Activated naive CD8-positive, alpha-beta T cell treated with anti-CD3 and anti-CD28 coated beads, Interleukin-2, amount 10 ng/mL, durations not matched to agents 7 days and 5 days (primary cell): ENCODE results near the gene TTC19. TPM values are rescaled to one million over a fixed set of nuclear protein-coding genes. Genes with fewer than 3 reads are reported as not detected.
A peak's percentile ranks its signal among the peaks of the same experiment; 100 is the strongest.

Source experiments
- ATAC-seq: fragments of 150-1000 bp; cut with Tn5 transposase; one replicate; pipeline ENCODE4 v1.10.0; 2021; ENCODE audit warnings: low read depth, moderate library complexity
- POLR2A ChIA-PET: fragments of 350-600 bp; sonication (Branson Sonifier 250); formaldehyde crosslinking; loops from one replicate; lab custom pipeline; 2021; ENCODE audit warnings: antibody characterized with exemption; lab: Charles Lee
- DNase-seq: peaks from one replicate; pipeline ENCODE4 v3.0.0; 2021
- H3K27ac Mint-ChIP-seq: one replicate; pipeline ENCODE4 v1.8.0; 2022; ENCODE audit warnings: mild to moderate bottlenecking, mixed read lengths
- H3K27me3 Mint-ChIP-seq: one replicate; pipeline ENCODE4 v1.8.0; 2022; ENCODE audit warnings: mild to moderate bottlenecking, moderate library complexity, mixed read lengths
- H3K36me3 Mint-ChIP-seq: one replicate; pipeline ENCODE4 v1.8.0; 2021; ENCODE audit warnings: mild to moderate bottlenecking, mixed read lengths
- H3K4me1 Mint-ChIP-seq: one replicate; pipeline ENCODE4 v1.8.0; 2021; ENCODE audit warnings: mixed read lengths
- H3K4me3 Mint-ChIP-seq: one replicate; pipeline ENCODE4 v1.8.0; 2022; ENCODE audit warnings: mild to moderate bottlenecking, moderate library complexity, mixed read lengths
- H3K9me3 Mint-ChIP-seq: one replicate; pipeline ENCODE4 v1.8.0; 2021; ENCODE audit warnings: mixed read lengths
- total RNA-seq, 2 experiments: library from RNA; stranded (reverse); gene quantifications; one replicate each; pipeline ENCODE4 v1.2.3, GENCODE V29; 2021

TTC19 gene, protein sequence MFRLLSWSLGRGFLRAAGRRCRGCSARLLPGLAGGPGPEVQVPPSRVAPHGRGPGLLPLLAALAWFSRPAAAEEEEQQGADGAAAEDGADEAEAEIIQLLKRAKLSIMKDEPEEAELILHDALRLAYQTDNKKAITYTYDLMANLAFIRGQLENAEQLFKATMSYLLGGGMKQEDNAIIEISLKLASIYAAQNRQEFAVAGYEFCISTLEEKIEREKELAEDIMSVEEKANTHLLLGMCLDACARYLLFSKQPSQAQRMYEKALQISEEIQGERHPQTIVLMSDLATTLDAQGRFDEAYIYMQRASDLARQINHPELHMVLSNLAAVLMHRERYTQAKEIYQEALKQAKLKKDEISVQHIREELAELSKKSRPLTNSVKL
- 10 to 100 TPM; 32.5 to 36.7 TPM for total RNA-seq

DNA sequence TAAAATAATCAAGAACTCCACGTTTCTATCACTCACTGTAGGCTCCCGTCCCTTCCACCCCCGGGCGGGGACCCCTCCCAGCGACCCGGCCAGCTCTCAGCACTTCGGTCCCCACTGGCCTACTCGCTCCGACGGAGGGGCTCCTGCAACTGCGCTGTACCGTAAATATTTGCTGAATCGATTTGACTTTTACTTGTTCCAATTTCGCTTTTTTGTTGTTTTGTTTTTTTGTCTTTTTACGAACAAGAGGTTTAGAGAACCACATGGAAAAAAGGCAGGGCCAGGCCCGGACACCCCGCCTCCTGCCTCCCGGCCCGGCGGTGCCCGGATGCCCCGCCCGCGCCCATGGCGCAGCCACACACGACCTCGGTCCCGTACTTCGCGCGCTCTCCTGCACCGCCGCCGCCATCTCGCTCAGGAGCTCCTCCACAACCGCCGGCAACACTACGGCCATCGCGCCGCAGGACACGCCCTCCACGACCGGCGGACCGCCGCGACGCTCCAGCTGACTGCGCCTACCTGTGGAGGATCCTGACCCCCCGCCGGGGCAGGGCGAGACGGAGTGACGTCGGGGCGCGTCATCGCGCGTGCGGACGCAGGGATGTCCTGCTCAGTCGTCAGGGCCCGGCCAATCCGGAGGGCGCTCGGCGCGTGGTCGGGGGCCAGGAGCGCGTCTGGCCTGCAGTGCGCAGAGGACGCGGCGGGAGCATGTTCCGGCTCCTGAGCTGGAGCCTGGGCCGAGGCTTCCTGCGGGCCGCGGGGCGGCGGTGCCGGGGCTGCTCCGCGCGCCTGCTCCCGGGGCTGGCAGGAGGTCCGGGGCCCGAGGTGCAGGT lies at the start of gene TTC19, which contains the start of gene ZSWIM7:
Gene TTC19 (plus strand): TSS at position 684 of the 833 bp plus-strand sequence. CDS start 25 bp downstream, at position 709.
Gene ZSWIM7 (minus strand): TSS at position 564 of the 833 bp plus-strand sequence. CDS start 110 bp downstream, at position 454.
- Mint-ChIP-seq H3K4me3 (peak within 1 kb of the TSS; percentile 97), H3K36me3 (peaks cover 35% of the 10 kb centered on the region)
- peak; percentile 97 for DNase-seq

DNA sequence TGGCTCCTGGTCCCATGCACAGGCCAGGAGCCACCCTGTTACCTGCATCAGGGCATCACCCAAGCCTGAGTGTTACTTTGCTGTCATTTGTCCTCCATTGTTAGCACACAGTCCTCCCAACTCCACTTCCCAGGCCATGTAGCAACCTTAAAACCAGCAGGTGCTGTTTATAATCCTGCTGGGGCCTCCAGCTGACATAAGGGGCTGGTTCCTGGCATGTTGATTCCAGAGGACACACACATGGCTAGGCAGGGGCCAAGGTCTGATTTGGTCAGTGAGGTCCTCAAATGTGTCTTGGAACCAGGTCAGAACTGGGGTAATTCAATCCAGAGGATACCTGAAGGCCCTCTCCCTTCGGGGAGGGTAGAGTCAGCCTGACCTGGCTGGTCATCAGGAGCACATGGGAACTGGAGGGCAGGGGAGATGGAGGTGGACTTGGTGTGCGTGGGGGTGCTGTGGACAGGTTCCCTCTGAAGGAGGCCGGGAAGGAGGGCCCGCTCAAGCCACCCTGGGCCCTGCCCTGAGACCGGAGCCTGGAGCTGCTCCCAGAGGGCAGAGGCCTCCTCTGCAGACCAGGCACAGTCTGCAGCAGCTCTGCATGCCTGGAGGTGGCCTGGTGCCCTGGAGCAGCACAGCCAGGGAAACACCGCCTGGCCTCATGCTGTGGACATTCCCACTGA lies 48.1 kb upstream of the TTC19 start:
- DNase-seq (no peak), ATAC-seq (no peak)
- POLR2A ChIA-PET = no interaction called here
- peaks cover 7% of the 10 kb centered on the region for H3K36me3 Mint-ChIP-seq
- H3K4me3 Mint-ChIP-seq = no peak overlapping the region
- H3K27me3 Mint-ChIP-seq = no peaks in the 10 kb centered on the region
- H3K4me1 Mint-ChIP-seq = peaks cover 12% of the 10 kb centered on the region
- no peaks in the 10 kb centered on the region for H3K9me3 Mint-ChIP-seq
- no peak overlapping the region for H3K27ac Mint-ChIP-seq

More for the DNA sequence above, at the start of gene TTC19, which contains the start of gene ZSWIM7:
- POLR2A ChIA-PET = interaction anchor here (0.6 to 4.7 kb wide), 11 partner anchors 12 to 417 kb away, joined by 3 to 37 read pairs (median 4); partner anchors contain the start of genes ADORA2B, NCOR1 and PIGL
- peaks cover 26% of the 10 kb centered on the region for H3K4me1 Mint-ChIP-seq
- H3K27me3 Mint-ChIP-seq = no peaks in the 10 kb centered on the region
- peak within 1 kb of the TSS; percentile 99 for H3K27ac Mint-ChIP-seq
- peak; percentile 92 for ATAC-seq
- no peaks in the 10 kb centered on the region for H3K9me3 Mint-ChIP-seq

DNA sequence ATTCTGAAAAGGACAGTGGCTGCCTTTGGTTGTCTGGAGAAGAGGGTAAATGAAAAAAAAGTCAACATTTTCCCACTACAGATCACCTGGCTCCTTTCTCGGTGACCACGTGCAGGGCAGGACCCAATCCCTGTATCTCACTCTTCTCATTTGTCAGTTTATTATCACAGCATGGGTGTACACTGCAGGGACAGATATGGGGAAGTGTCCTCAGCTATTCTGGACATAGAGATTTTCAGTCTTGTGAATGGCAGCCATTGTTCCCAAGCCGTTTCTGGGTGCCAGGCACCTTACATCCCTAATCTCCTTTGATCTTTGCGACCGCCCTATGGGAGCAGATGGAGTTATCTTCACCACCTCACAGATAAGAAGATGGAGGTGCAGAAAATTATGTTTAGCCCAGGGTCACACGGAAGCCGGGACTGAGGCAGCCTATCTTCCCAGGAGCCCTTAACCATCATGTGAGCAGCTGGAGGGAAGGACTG lies 47.5 kb upstream of the TTC19 start:
- no peak overlapping the region for H3K4me3 Mint-ChIP-seq
- no peak for ATAC-seq

DNA sequence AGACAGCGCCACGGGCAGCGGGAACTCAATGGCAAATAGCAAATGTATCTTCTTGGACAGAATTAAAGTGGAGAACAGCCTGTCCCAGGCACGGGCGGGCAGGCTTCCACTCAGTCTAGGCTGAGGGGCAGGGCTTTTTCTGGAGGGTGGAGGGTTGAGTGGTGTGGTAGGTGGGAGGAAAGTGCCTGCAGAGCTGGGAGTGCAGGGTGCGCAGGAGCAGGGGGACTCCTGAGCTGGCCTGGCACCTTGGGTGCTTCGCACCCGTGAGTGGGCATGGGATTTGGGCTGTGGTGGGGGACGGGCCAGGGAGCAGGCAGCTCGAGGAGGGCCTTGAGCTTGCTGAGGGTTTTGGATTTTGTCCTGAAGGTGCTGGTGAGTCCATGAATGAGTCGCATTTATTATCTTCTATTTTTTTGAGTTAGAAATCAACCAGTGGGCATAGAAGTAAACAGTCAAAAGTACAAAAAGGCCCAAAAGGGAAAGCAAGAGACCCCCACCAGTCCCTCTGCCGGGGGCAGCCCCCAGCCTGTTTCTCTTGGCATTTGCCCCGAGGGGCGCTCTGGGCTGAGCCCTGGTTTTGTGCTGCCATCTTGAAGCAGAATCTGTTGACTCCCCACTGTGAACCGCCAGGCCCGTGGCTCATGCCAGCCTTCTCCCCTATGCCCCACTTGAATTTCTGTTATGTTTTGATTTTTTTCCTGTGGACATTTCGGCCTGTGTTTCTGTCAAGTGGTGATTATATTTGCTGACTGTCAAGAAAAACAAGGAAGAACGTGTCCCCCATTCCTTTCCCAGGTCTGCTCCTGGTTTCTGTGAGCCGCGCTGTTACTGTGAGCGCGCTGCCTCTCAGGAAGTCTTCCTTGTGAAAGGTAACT lies 46.5 kb upstream of the TTC19 start:
- Mint-ChIP-seq H3K4me1 (peaks cover 19% of the 10 kb centered on the region), H3K9me3 (no peaks in the 10 kb centered on the region), H3K36me3 (peaks cover 10% of the 10 kb centered on the region), H3K27ac (no peak overlapping the region), H3K27me3 (peaks cover 3% of the 10 kb centered on the region), H3K4me3 (no peak overlapping the region)
- POLR2A ChIA-PET = no interaction called here
- no peak for DNase-seq
- no peak for ATAC-seq

More for the DNA sequence above, 47.5 kb upstream of the TTC19 start:
- Mint-ChIP-seq H3K27ac (no peak overlapping the region), H3K36me3 (peaks cover 9% of the 10 kb centered on the region), H3K27me3 (no peaks in the 10 kb centered on the region), H3K9me3 (no peaks in the 10 kb centered on the region), H3K4me1 (peaks cover 13% of the 10 kb centered on the region)
- no peak for DNase-seq
- POLR2A ChIA-PET = no interaction called here

DNA sequence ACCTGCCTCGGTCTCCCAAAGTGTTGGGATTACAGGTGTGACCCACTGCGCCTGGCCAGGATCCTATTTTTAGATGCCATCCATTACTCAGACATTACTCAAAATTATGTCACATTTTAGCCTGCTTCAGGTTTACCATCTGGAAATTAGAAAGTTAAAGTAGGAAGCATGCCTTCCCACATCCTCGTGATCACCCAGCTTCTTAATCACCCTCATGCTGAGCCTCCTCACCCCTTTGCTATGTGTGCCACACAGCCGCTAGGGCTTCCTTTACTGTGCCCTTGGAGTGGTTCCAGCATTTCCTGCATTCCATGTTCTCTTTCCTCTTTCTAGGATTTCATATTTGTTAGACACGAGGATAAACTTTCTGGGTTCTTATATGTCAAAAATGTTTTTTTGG lies 45.4 kb upstream of the TTC19 start:
- no peak overlapping the region for H3K4me3 Mint-ChIP-seq
- H3K27me3 Mint-ChIP-seq = peaks cover 3% of the 10 kb centered on the region
- POLR2A ChIA-PET = no interaction called here
- peaks cover 13% of the 10 kb centered on the region for H3K36me3 Mint-ChIP-seq
- H3K4me1 Mint-ChIP-seq = peaks cover 29% of the 10 kb centered on the region
- no peak overlapping the region for H3K27ac Mint-ChIP-seq
- no peaks in the 10 kb centered on the region for H3K9me3 Mint-ChIP-seq
- ATAC-seq (no peak), DNase-seq (no peak)

DNA sequence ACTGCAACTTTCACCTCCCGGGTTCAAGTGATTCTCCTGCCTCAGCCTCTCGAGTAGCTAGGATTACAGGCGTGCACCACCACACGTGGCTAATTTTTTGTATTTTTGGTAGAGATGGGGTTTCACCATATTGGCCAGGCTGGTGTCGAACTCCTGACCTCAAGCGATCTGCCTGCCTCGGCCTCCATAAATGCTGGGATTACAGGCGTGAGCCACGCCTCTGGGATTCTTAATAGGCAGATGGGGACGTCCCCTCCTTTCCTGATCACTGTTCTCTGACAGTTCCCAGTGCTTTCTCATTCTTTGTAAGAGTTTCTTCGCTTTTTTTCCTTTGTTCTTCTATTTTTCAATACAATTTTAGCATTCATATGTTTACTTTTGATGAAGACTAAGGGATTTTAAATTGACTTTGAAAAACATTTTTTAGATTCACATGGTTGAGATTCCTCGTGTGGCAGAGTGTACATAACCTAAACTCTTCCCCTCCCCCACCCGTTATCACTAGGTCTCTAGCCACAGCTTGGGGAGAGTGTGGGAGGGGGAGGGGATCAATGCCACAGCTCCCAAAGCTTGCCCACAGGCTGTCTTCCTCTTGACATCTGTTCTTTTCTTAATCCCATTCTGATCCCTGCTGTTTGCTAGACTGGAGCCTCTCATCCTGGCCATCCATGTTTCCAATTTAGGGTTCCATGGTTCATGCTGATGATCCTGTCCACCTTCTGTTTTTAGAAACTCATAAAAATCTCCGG lies 43.7 kb upstream of the TTC19 start:
- H3K27me3 Mint-ChIP-seq = peaks cover 3% of the 10 kb centered on the region
- no peak overlapping the region for H3K4me3 Mint-ChIP-seq

DNA sequence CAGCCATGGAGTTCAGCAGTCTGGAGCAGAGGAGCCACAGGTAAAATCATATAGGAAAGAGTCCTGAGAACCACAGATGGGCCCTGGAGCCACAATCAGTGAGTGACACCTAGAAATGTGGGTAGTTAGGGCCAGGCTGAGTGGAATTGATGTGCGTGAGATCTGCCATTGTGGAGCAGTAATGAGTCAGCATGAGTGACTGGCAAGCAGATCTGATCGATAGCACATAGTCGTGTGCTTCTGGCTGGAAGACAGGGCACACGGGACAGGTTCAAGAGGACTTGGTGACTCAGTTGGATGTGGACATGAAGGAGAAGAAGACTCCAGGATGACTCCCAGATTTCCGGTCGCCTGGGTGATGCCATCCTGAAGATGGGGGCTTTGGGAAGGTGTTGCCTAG lies 42.4 kb upstream of the TTC19 start:
- no peak for ATAC-seq
- DNase-seq = no peak
- H3K27ac Mint-ChIP-seq = no peak overlapping the region

More for the DNA sequence above, 43.7 kb upstream of the TTC19 start:
- DNase-seq (no peak), ATAC-seq (no peak)
- Mint-ChIP-seq H3K4me1 (peaks cover 36% of the 10 kb centered on the region), H3K27ac (no peak overlapping the region), H3K9me3 (no peaks in the 10 kb centered on the region), H3K36me3 (peaks cover 8% of the 10 kb centered on the region)
- POLR2A ChIA-PET = no interaction called here

DNA sequence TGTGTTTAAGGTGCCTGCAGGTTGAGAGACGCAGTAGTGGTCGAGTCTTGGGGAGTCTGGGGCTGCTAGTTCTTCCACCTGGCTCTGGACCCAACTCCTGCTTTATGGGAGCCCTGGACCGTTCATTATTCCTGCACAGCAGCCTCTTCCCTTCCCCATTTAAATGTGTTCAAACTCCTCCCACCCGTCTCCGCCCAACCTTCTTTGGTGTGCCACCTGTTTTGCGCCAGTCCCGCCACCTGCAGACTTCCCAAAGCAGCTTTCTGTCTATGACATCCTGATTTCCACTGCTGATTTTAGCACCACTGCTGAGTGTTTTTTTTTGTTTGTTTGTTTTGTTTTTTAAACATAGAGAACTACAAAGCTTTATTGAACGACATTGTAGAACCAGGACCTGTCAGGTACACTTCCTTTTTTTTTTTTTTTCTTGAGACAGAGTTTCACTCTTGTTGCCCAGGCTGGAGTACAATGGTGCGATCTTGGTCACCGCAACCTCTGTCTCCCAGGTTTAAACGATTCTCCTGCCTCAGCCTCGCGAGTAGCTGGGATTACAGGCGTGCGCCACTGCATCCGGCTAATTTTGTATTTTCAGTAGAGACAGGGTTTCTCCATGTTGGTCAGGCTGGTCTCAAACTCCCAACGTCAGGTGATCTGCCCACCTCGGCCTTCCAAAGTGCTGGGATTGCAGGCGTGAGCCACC lies 41.9 kb upstream of the TTC19 start:
- Mint-ChIP-seq H3K4me3 (no peak overlapping the region), H3K36me3 (peaks cover 8% of the 10 kb centered on the region), H3K27ac (peak overlapping the region; percentile 91), H3K4me1 (peaks cover 36% of the 10 kb centered on the region), H3K27me3 (peaks cover 3% of the 10 kb centered on the region), H3K9me3 (no peaks in the 10 kb centered on the region)
- no peak for DNase-seq
- ATAC-seq = no peak
- POLR2A ChIA-PET = interaction anchor here (2.1 kb wide), 1 partner anchor 42 kb away, joined by 9 read pairs; the partner anchor contains the start of genes TTC19 and ZSWIM7

More for the DNA sequence above, 42.4 kb upstream of the TTC19 start:
- POLR2A ChIA-PET = no interaction called here
- peaks cover 36% of the 10 kb centered on the region for H3K4me1 Mint-ChIP-seq
- H3K4me3 Mint-ChIP-seq = no peak overlapping the region
- no peaks in the 10 kb centered on the region for H3K9me3 Mint-ChIP-seq
- peaks cover 8% of the 10 kb centered on the region for H3K36me3 Mint-ChIP-seq
- peaks cover 3% of the 10 kb centered on the region for H3K27me3 Mint-ChIP-seq

DNA sequence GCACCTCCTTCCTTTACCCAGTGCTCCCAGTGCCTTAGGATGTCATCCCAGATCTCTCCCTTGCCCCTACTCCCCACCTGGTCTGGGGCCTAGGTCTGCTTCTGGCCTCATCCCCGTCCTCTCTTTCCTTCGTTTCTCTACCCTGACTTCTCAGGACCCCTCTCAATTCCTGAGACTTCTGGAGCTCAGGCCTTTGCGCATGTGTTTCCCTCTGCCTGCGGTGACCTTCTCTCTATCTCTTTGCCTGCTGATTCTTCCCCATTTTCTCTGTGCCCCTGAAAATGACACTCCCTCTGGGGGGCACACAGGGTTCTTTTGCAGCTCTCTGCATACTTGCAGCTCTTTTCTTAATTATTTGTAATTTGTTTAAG lies 41.2 kb upstream of the TTC19 start:
- H3K27me3 Mint-ChIP-seq = peaks cover 3% of the 10 kb centered on the region

DNA sequence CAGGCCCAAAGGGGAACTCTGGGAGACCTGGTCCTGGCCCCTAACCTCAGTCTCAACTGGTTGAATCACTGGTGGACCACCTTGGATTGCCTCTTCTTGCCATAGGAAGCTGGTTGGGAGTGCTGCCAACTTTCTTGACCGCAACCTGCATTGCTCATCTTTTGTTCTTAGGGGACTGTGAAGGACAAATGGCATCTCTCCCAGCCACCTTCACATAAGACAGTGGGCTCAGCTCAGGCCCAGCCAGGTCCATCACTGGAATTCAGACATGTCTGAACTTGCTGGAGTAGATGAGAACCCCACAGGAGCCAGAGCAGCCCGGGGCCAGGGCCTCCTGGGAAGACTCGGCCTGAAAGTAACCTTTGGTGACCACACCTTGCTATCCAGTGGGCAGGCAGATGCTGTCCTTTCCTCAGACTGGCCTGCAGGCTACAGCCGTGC lies 35.9 kb upstream of the TTC19 start:
- Mint-ChIP-seq H3K36me3 (no peaks in the 10 kb centered on the region), H3K27me3 (no peaks in the 10 kb centered on the region), H3K9me3 (no peaks in the 10 kb centered on the region), H3K4me1 (peaks cover 39% of the 10 kb centered on the region), H3K27ac (no peak overlapping the region), H3K4me3 (no peak overlapping the region)
- ATAC-seq = no peak
- POLR2A ChIA-PET = no interaction called here
- no peak for DNase-seq

More for the DNA sequence above, 41.2 kb upstream of the TTC19 start:
- Mint-ChIP-seq H3K36me3 (peaks cover 8% of the 10 kb centered on the region), H3K27ac (peak overlapping the region; percentile 91), H3K4me1 (peaks cover 36% of the 10 kb centered on the region), H3K9me3 (no peaks in the 10 kb centered on the region), H3K4me3 (peak overlapping the region; percentile 66)
- POLR2A ChIA-PET = interaction anchor here (1.5 to 2.1 kb wide), 2 partner anchors 13 to 41 kb away, joined by 9 to 14 read pairs; partner anchors contain the start of genes ADORA2B, TTC19 and ZSWIM7
- ATAC-seq = no peak
- DNase-seq = no peak

DNA sequence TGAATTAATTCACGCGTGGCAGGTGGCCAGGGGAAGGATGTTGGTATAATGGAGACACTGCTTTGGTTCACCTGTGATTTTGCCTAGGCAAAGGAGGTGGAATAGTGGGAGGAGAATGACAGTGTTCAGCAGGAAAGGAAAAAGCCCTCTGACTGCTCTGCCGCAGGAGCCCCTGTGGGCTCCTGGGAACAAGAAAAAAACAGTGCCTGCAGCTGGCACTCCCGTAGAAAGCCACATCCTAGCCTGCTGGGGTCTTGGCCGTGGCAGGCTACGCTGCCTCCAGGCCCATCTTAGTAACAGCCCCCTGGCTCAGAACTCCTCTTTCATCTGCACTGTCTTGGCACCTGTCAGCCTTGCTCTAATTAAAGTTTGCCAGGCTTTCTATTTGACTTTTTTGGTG lies 34.1 kb upstream of the TTC19 start:
- Mint-ChIP-seq H3K9me3 (no peaks in the 10 kb centered on the region), H3K4me1 (peaks cover 27% of the 10 kb centered on the region), H3K4me3 (no peak overlapping the region), H3K27me3 (no peaks in the 10 kb centered on the region), H3K36me3 (peaks cover 3% of the 10 kb centered on the region), H3K27ac (peak overlapping the region; percentile 48)
- DNase-seq (no peak), ATAC-seq (peak; percentile 24)
- POLR2A ChIA-PET = interaction anchor here (0.8 kb wide), 1 partner anchor 34 kb away, joined by 3 read pairs; the partner anchor contains the start of genes TTC19 and ZSWIM7
